Coronary artery (tissue), 2 donors: ENCODE measurements around the gene KCNAB1.
A peak's percentile ranks its signal among the peaks of the same experiment; 100 is the strongest.

Experiments used
- DNase-seq: peaks from one replicate; pipeline ENCODE4 v3.0.0-alpha.2; 2017; ENCODE audit warnings: low spot score
- H3K27ac ChIP-seq, 2 donors: fragments of 200-600 bp; sonication (generic); one replicate each; pipeline ENCODE4 v1.5.1; 2016 to 2019
- H3K4me3 ChIP-seq: fragments of 200-600 bp; sonication (generic); 2 replicates; pipeline ENCODE4 v1.5.1; 2016; ENCODE audit warnings: mild to moderate bottlenecking, moderate library complexity
- CTCF ChIP-seq: fragments of 200-600 bp; sonication (generic); IDR thresholded peaks from one replicate; pipeline ENCODE4 v1.5.1; 2019; ENCODE audit warnings: antibody characterized with exemption

Gene KCNAB1

GRCh38 chr3:156449710-156450574 lies 329.6 kb downstream of the KCNAB1 start:
- H3K27ac ChIP-seq = no peak overlapping the region
- no peak overlapping the region for H3K4me3 ChIP-seq
- no peak for DNase-seq
- TF ChIP-seq CTCF = no peak

DNA sequence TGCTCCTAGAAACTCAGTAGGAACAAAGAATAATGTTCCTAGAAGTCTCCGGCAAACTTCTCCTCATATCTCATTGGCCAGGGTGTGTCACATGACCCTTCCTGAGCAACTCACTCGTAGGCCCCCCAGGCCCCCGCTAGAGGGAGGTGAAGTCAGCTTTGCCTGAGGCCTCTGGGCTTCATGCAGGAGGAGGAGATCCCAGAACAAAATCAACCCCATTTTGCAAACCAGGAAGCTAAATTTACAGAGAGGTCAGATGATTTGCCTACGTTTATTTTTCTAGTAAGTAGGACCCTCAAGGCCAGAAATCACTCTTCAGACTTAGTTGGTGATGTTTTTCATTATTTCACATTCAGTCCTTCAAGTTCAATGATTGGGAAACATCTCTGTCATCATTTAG lies 335.5 kb downstream of the KCNAB1 start:
- no peak overlapping the region for H3K4me3 ChIP-seq
- TF ChIP-seq CTCF = no peak
- H3K27ac ChIP-seq = no peak overlapping the region
- no peak for DNase-seq

GRCh38 chr3:156456771-156457224 lies 336.4 kb downstream of the KCNAB1 start:
- Histone ChIP-seq H3K27ac (peak overlapping the region in 1 of 2 donors; percentile 19), H3K4me3 (no peak overlapping the region)
- TF ChIP-seq CTCF = no peak
- no peak for DNase-seq

GRCh38 chr3:156459434-156459833 lies 339.1 kb downstream of the KCNAB1 start:
- Histone ChIP-seq H3K27ac (peak overlapping the region; percentile 32 to 58), H3K4me3 (no peak overlapping the region)
- TF ChIP-seq CTCF = no peak
- no peak for DNase-seq

GRCh38 chr3:156460206-156460611 lies 339.8 kb downstream of the KCNAB1 start:
- H3K27ac ChIP-seq = peak overlapping the region in 1 of 2 donors; percentile 58
- DNase-seq = no peak
- TF ChIP-seq CTCF = no peak
- no peak overlapping the region for H3K4me3 ChIP-seq

GRCh38 chr3:156461889-156462288 lies 341.5 kb downstream of the KCNAB1 start:
- no peak for TF ChIP-seq CTCF
- H3K4me3 ChIP-seq = no peak overlapping the region
- no peak overlapping the region for H3K27ac ChIP-seq
- no peak for DNase-seq

GRCh38 chr3:156463123-156463522 lies 342.7 kb downstream of the KCNAB1 start:
- Histone ChIP-seq H3K4me3 (no peak overlapping the region), H3K27ac (peak overlapping the region in 1 of 2 donors; percentile 47)
- no peak for TF ChIP-seq CTCF
- no peak for DNase-seq
